Measurements from ENCODE around the gene SLC26A1. TPM values are rescaled to one million over a fixed set of nuclear protein-coding genes. Genes with fewer than 3 reads are reported as not detected.

The SLC26A1 gene
- total RNA-seq, 1 donor from 2014 or later = under 0.01 TPM

- Histone ChIP-seq H3K4me3 (ENCODE audit: low read depth, low read length) (no peak overlapping the region), H3K36me3 (ENCODE audit: control insufficient read depth, insufficient read depth, low read length) (peaks cover 21% of the 10 kb centered on the region), H3K27me3 (ENCODE audit: control insufficient read depth, insufficient read depth, low read length) (no peaks in the 10 kb centered on the region)
- DNase-seq (ENCODE audit: low read depth) (no peak), FAIRE-seq (no peak)
- TF ChIP-seq CTCF (IDR thresholded peaks at IDR 0.05; ENCODE audit: insufficient read depth, low read length, severe bottlenecking) = no peak
Observed at GRCh38 chr4:965048-965765, 28.0 kb downstream of the SLC26A1 start.

GRCh38 chr4:964346-965025 lies 28.7 kb downstream of the SLC26A1 start:
- no peak for FAIRE-seq
- H3K4me3 ChIP-seq (ENCODE audit: low read depth, low read length) = no peak overlapping the region
- DNase-seq (ENCODE audit: low read depth) = no peak
- H3K27me3 ChIP-seq (ENCODE audit: control insufficient read depth, insufficient read depth, low read length) = no peaks in the 10 kb centered on the region
- no peak for TF ChIP-seq CTCF (IDR thresholded peaks at IDR 0.05; ENCODE audit: insufficient read depth, low read length, severe bottlenecking)
- peaks cover 21% of the 10 kb centered on the region for H3K36me3 ChIP-seq (ENCODE audit: control insufficient read depth, insufficient read depth, low read length)

- H3K4me3 ChIP-seq (ENCODE audit: low read depth, low read length) = no peak overlapping the region
- H3K36me3 ChIP-seq (ENCODE audit: control insufficient read depth, insufficient read depth, low read length) = peaks cover 23% of the 10 kb centered on the region
- no peaks in the 10 kb centered on the region for H3K27me3 ChIP-seq (ENCODE audit: control insufficient read depth, insufficient read depth, low read length)
- no peak for TF ChIP-seq CTCF (IDR thresholded peaks at IDR 0.05; ENCODE audit: insufficient read depth, low read length, severe bottlenecking)
- FAIRE-seq (no peak), DNase-seq (ENCODE audit: low read depth) (no peak)
Observed at GRCh38 chr4:963276-964225, 29.7 kb downstream of the SLC26A1 start.

- DNase-seq (ENCODE audit: low read depth) (no peak), FAIRE-seq (no peak)
- Histone ChIP-seq H3K27me3 (ENCODE audit: control insufficient read depth, insufficient read depth, low read length) (no peaks in the 10 kb centered on the region), H3K36me3 (ENCODE audit: control insufficient read depth, insufficient read depth, low read length) (peaks cover 22% of the 10 kb centered on the region), H3K4me3 (ENCODE audit: low read depth, low read length) (no peak overlapping the region)
- TF ChIP-seq CTCF (IDR thresholded peaks at IDR 0.05; ENCODE audit: insufficient read depth, low read length, severe bottlenecking) = no peak
Observed at GRCh38 chr4:962231-963208, 30.7 kb downstream of the SLC26A1 start.
